Mesothelial cell of epicardium (in vitro differentiated cells): ENCODE measurements around the gene FAM181A. TPM values are rescaled to one million over a fixed set of nuclear protein-coding genes. Genes with fewer than 3 reads are reported as not detected.

Experiments used
- DNase-seq, 2 experiments: peaks; one replicate each; pipeline ENCODE4 v3.0.0; 2021; ENCODE audit warnings: low spot score in 2 of 2; ENCODE audit not compliant: unreplicated experiment in 2 of 2
- H3K27ac Mint-ChIP-seq: 2 replicates; pipeline ENCODE4 v1.8.0; 2021; ENCODE audit warnings: mixed read lengths
- H3K27me3 Mint-ChIP-seq: 2 replicates; pipeline ENCODE4 v1.8.0; 2021; ENCODE audit warnings: low read depth, mixed read lengths
- H3K36me3 Mint-ChIP-seq: 2 replicates; pipeline ENCODE4 v1.8.0; 2021; ENCODE audit warnings: mixed read lengths
- H3K4me1 Mint-ChIP-seq: 2 replicates; pipeline ENCODE4 v1.8.0; 2021; ENCODE audit warnings: mixed read lengths
- H3K4me3 Mint-ChIP-seq: 2 replicates; pipeline ENCODE4 v1.8.0; 2021; ENCODE audit warnings: mild to moderate bottlenecking, moderate library complexity, mixed read lengths
- H3K9me3 Mint-ChIP-seq: 2 replicates; pipeline ENCODE4 v1.8.0; 2021; ENCODE audit warnings: mixed read lengths
- total RNA-seq: library from RNA; stranded (reverse); gene quantifications from 3 replicates; pipeline ENCODE4 v1.2.1, GENCODE V29; 2021
- TF ChIP-seq, protein P1 (sequence below): fragments of 200-600 bp; sonication (generic); IDR thresholded peaks from one replicate; pipeline ENCODE4 v1.5.0; 2021; ENCODE audit warnings: antibody characterized with exemption; ENCODE audit not compliant: unreplicated experiment

The FAM181A gene
- total RNA-seq, 1 donor from 2014 or later = not detected

DNA sequence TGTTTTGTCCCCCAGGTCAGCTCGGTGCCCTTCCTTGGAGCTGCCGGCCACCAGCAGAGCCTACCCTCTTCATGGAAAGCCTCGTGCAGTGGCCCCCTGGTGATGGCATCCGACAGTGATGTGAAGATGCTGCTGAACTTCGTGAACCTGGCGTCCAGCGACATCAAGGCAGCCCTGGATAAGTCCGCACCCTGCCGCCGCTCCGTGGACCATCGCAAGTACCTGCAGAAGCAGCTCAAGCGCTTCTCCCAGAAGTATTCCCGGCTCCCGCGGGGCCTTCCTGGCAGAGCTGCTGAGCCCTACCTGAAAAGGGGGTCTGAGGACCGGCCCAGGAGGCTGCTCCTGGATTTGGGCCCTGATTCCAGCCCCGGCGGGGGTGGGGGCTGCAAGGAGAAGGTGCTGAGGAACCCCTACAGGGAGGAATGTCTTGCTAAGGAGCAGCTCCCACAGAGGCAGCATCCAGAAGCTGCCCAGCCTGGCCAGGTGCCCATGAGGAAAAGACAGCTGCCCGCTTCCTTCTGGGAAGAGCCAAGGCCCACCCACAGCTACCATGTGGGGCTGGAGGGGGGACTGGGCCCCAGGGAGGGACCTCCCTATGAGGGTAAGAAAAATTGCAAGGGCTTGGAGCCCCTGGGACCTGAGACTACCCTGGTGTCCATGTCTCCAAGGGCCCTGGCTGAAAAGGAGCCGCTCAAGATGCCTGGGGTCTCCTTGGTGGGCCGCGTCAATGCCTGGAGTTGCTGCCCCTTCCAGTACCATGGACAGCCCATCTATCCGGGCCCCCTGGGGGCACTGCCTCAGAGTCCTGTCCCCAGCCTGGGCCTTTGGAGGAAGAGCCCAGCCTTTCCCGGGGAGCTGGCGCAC lies 1.3 kb downstream of the FAM181A start:
- no peaks in the 10 kb centered on the region for H3K36me3 Mint-ChIP-seq
- peaks cover under 1% of the 10 kb centered on the region for H3K27me3 Mint-ChIP-seq
- no peaks in the 10 kb centered on the region for H3K9me3 Mint-ChIP-seq
- H3K4me1 Mint-ChIP-seq = no peaks in the 10 kb centered on the region
- H3K4me3 Mint-ChIP-seq = no peak overlapping the region
- no peak for DNase-seq
- TF ChIP-seq, protein P1, sequence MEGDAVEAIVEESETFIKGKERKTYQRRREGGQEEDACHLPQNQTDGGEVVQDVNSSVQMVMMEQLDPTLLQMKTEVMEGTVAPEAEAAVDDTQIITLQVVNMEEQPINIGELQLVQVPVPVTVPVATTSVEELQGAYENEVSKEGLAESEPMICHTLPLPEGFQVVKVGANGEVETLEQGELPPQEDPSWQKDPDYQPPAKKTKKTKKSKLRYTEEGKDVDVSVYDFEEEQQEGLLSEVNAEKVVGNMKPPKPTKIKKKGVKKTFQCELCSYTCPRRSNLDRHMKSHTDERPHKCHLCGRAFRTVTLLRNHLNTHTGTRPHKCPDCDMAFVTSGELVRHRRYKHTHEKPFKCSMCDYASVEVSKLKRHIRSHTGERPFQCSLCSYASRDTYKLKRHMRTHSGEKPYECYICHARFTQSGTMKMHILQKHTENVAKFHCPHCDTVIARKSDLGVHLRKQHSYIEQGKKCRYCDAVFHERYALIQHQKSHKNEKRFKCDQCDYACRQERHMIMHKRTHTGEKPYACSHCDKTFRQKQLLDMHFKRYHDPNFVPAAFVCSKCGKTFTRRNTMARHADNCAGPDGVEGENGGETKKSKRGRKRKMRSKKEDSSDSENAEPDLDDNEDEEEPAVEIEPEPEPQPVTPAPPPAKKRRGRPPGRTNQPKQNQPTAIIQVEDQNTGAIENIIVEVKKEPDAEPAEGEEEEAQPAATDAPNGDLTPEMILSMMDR = no peak
- H3K27ac Mint-ChIP-seq = no peak overlapping the region

DNA sequence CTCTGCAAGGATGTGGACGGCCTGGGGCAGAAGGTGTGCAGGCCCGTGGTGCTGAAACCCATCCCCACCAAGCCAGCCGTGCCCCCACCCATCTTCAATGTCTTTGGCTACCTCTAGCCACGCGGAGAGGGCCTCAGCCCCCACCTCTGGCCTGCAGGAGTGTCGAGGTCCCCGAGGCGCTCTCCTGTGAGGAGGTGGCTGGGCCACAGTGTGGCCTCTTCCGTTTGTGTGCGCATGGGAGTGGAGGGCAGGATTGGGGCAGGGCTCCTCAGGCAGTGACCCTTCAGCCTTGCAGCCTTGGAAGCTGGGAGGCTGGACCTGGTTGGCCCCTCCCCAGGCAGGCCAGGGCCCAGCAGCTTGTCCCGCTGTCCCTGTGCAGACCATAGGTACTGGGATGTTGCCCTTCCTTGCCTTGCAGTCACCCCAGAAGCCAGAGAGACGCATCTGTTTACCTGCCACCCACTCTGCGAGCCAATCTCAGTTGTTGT lies 1.9 kb downstream of the FAM181A start:
- DNase-seq = no peak
- Mint-ChIP-seq H3K27me3 (peaks cover 3% of the 10 kb centered on the region), H3K4me1 (no peaks in the 10 kb centered on the region), H3K4me3 (no peak overlapping the region), H3K9me3 (no peaks in the 10 kb centered on the region), H3K36me3 (no peaks in the 10 kb centered on the region), H3K27ac (no peak overlapping the region)
- TF ChIP-seq, protein P1 = no peak

DNA sequence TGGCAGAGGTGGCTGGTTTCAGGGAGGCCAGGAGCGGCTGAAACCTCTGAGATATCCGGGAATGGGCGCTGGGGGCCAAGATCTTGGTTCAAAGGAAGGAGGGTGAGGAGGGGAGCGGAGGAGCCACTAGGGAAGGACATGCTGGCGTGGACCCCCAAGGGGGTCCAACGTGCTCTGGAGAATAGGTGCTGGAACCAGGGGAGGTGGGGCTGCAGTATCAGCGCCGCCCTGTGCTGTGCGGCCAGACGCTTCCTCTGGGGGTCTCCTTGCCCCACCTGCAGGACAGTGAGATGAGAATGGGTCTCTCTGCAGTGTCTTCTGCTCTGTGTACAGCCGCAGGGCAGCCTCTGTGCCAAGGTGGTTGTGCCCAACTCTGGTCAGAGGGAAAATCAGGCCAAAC lies 2.5 kb downstream of the FAM181A start:
- no peak overlapping the region for H3K4me3 Mint-ChIP-seq
- H3K27me3 Mint-ChIP-seq = peaks cover 9% of the 10 kb centered on the region
- TF ChIP-seq, protein P1 = no peak
- DNase-seq = no peak
- no peak overlapping the region for H3K27ac Mint-ChIP-seq
- H3K36me3 Mint-ChIP-seq = no peaks in the 10 kb centered on the region
- H3K9me3 Mint-ChIP-seq = no peaks in the 10 kb centered on the region
- H3K4me1 Mint-ChIP-seq = no peaks in the 10 kb centered on the region

DNA sequence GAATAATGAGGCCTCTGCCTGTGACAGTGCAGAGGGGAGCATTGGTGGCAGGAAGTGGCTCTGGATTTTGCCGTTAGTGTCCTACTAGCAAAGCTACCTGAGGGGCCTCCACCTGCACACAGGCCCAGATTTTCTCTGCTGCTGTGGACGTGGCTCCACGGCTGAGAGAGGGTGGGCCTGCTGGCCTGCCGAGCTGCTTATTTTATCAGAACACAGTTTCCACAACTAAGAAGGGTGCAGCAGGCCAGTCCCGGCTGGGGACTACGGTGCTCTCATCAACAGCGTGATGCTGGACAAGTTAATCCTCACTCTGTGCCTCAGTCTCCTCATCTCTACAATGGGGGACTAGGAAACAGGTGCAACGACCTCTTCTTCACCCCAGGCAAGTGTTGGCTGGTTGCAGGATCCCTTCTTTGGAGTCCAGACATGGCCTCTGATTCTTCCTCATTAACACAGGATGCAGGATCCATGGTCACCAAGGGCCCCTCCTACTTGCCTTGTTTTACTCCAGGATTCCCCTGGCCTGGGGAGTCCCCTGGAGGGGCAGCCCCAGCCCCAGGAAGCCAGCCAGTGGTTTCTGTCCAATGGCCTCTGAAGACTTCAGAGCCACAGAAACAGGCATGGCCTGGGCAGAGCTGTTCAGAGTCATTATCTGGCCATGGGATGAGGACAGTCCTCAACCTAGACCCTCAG lies 3.3 kb downstream of the FAM181A start:
- Mint-ChIP-seq H3K4me1 (no peaks in the 10 kb centered on the region), H3K9me3 (no peaks in the 10 kb centered on the region), H3K36me3 (no peaks in the 10 kb centered on the region), H3K27ac (no peak overlapping the region), H3K27me3 (peaks cover 16% of the 10 kb centered on the region), H3K4me3 (no peak overlapping the region)
- DNase-seq = no peak
- TF ChIP-seq, protein P1 = no peak

DNA sequence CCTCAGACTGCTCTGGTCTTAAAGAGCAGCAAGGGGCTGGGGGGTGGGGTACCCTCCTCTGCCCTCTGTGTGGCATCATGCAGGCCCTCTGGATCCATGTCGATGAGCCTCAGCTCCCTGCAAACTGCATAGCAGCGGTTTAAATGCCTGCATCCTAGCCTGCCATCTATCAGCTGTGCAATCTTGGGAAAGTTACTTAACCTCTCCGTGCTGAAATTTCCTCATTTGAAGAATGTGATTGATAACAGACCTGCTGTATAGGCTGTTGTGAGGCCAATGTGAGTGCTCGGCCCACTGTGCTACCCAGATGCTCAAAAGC lies 3.8 kb downstream of the FAM181A start:
- peaks cover 21% of the 10 kb centered on the region for H3K27me3 Mint-ChIP-seq
- H3K36me3 Mint-ChIP-seq = no peaks in the 10 kb centered on the region
- no peaks in the 10 kb centered on the region for H3K9me3 Mint-ChIP-seq
- H3K27ac Mint-ChIP-seq = no peak overlapping the region
- TF ChIP-seq, protein P1 = no peak
- H3K4me1 Mint-ChIP-seq = no peaks in the 10 kb centered on the region
- no peak overlapping the region for H3K4me3 Mint-ChIP-seq
- no peak for DNase-seq
